Right atrium auricular region (tissue), 2 donors: Measurements from ENCODE around the gene ELOVL5. TPM values are rescaled to one million over a fixed set of nuclear protein-coding genes. Genes with fewer than 3 reads are reported as not detected.
"Not testable (repeated sequence)": the region's sequence is repeated elsewhere in the genome, so short reads cannot be mapped to it uniquely, and the experiment has no call there.

Source experiments
- DNase-seq: peaks from one replicate; pipeline ENCODE4 v3.0.0-alpha.2; 2019; ENCODE audit warnings: low spot score
- H3K27ac ChIP-seq, 2 donors: fragments of 200-600 bp; sonication (generic); 1 replicate in 1 of 2; 2 replicates in 1 of 2; pipeline ENCODE4 v1.5.1; 2016 to 2019
- H3K27me3 ChIP-seq, 2 donors: fragments of 200-600 bp; sonication (generic); one replicate each; pipeline versions ENCODE4 v1.5.1 to v1.6.0; 2017 to 2019
- H3K36me3 ChIP-seq: fragments of 200-600 bp; sonication (generic); one replicate; pipeline ENCODE4 v1.5.1; 2016
- H3K4me1 ChIP-seq, 2 donors: fragments of 200-600 bp; sonication (generic); one replicate each; pipeline versions ENCODE4 v1.5.1 to v1.6.0; 2017 to 2019
- H3K4me3 ChIP-seq, 2 donors: fragments of 200-600 bp; sonication (generic); 1 replicate in 1 of 2; 2 replicates in 1 of 2; pipeline ENCODE4 v1.5.1; 2017 to 2019; ENCODE audit warnings: mild to moderate bottlenecking in 1 of 2, moderate library complexity in 1 of 2
- H3K9me3 ChIP-seq, 2 donors: fragments of 200-600 bp; sonication (generic); one replicate each; pipeline ENCODE4 v1.5.1; 2019
- total RNA-seq, 2 donors: library from RNA; depleted of rRNA; stranded (reverse); fragments of >200 nt; gene quantifications; one replicate each; pipeline ENCODE4 v1.1.0, GENCODE V29; 2016
- TF ChIP-seq, protein P1 (sequence below), 2 donors: fragments of 200-600 bp; sonication (generic); IDR thresholded peaks; one replicate each; pipeline ENCODE4 v1.5.1; 2019; ENCODE audit warnings: antibody characterized with exemption in 2 of 2

ELOVL5 gene
- total RNA-seq, 2 donors from 2014 or later, result 31.2 to 34.9 TPM

DNA sequence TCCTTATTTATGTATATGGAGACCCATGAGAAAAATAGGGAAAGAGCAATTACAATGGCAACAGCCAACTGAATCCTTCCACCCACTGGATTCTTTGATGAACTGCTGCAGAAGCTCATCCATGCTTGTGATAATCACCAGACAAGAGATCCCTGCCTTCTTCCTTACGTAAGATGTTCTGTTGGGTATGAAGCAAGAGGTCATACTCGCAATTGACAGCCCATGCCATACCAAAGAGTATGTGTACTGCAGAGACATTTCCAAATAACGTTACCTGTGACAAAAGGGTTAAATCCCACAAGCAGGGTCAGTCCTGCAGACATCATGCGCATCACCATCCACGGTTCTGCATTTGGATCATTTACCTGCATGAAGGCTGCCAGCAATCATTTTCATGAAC lies 27.8 kb downstream of the ELOVL5 start:
- H3K9me3 ChIP-seq, result no peaks in the 10 kb centered on the region

GRCh38 chr6:53318429-53318828 lies 30.3 kb downstream of the ELOVL5 start:
- H3K36me3 ChIP-seq, result no peaks in the 10 kb centered on the region
- no peak overlapping the region for H3K27ac ChIP-seq
- no peak for DNase-seq
- peaks cover 0 to 40% of the 10 kb centered on the region in 2 donors for H3K4me1 ChIP-seq
- TF ChIP-seq, protein P1, sequence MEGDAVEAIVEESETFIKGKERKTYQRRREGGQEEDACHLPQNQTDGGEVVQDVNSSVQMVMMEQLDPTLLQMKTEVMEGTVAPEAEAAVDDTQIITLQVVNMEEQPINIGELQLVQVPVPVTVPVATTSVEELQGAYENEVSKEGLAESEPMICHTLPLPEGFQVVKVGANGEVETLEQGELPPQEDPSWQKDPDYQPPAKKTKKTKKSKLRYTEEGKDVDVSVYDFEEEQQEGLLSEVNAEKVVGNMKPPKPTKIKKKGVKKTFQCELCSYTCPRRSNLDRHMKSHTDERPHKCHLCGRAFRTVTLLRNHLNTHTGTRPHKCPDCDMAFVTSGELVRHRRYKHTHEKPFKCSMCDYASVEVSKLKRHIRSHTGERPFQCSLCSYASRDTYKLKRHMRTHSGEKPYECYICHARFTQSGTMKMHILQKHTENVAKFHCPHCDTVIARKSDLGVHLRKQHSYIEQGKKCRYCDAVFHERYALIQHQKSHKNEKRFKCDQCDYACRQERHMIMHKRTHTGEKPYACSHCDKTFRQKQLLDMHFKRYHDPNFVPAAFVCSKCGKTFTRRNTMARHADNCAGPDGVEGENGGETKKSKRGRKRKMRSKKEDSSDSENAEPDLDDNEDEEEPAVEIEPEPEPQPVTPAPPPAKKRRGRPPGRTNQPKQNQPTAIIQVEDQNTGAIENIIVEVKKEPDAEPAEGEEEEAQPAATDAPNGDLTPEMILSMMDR (IDR thresholded peaks at IDR 0.05), result no peak
- H3K4me3 ChIP-seq, result no peak overlapping the region
- H3K27me3 ChIP-seq, result no peaks in the 10 kb centered on the region
- no peaks in the 10 kb centered on the region for H3K9me3 ChIP-seq

More for the DNA sequence above, 27.8 kb downstream of the ELOVL5 start:
- peaks cover 0 to 30% of the 10 kb centered on the region in 2 donors for H3K4me1 ChIP-seq
- TF ChIP-seq, protein P1 (IDR thresholded peaks at IDR 0.05), result no peak
- no peak overlapping the region for H3K4me3 ChIP-seq
- no peaks in the 10 kb centered on the region for H3K36me3 ChIP-seq
- no peak overlapping the region for H3K27ac ChIP-seq
- H3K27me3 ChIP-seq, result no peaks in the 10 kb centered on the region
- no peak for DNase-seq

- H3K4me3 ChIP-seq, result no peak overlapping the region
- H3K27ac ChIP-seq, result no peak overlapping the region
- H3K36me3 ChIP-seq, result no peaks in the 10 kb centered on the region
- DNase-seq, result no peak
- no peaks in the 10 kb centered on the region for H3K27me3 ChIP-seq
- H3K9me3 ChIP-seq, result no peaks in the 10 kb centered on the region
- H3K4me1 ChIP-seq, result peaks cover 0 to 39% of the 10 kb centered on the region in 2 donors
- TF ChIP-seq, protein P1 (IDR thresholded peaks at IDR 0.05), result no peak
Observed at GRCh38 chr6:53317861-53318260, 30.9 kb downstream of the ELOVL5 start.

GRCh38 chr6:53317299-53317698 lies 31.5 kb downstream of the ELOVL5 start:
- H3K36me3 ChIP-seq, DNase-seq, H3K27ac ChIP-seq, H3K27me3 ChIP-seq, H3K4me3 ChIP-seq, H3K9me3 ChIP-seq: not testable (repeated sequence)
- peaks cover 0 to 34% of the 10 kb centered on the region in 2 donors for H3K4me1 ChIP-seq

DNA sequence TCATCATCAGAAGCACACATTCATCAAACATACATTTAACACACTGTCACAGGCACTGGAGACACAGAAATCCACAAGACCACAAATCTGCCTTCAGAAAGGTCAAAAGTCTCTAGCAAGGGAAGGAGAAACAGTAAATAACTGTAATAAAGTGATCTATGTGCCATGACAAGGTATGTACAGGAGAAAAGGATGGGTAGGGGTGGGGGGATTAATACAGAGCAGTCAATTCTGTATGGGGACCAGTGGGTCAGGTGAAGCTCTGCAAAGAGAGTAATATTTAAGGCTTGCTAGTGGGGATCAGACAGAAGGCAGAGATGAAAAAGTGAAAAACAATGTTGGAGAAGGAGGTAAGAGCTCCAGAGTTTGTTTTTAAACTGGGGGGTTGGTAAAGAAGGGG lies 32.6 kb downstream of the ELOVL5 start:
- no peak for DNase-seq
- Histone ChIP-seq H3K27ac (no peak overlapping the region), H3K4me3 (no peak overlapping the region), H3K27me3 (no peaks in the 10 kb centered on the region), H3K4me1 (peaks cover 0 to 23% of the 10 kb centered on the region in 2 donors), H3K36me3 (no peaks in the 10 kb centered on the region), H3K9me3 (no peaks in the 10 kb centered on the region)
- TF ChIP-seq, protein P1 (IDR thresholded peaks at IDR 0.05), result no peak

- Histone ChIP-seq H3K4me3 (no peak overlapping the region), H3K27ac (no peak overlapping the region), H3K9me3 (no peaks in the 10 kb centered on the region), H3K4me1 (peaks cover 0 to 28% of the 10 kb centered on the region in 2 donors), H3K36me3 (no peaks in the 10 kb centered on the region), H3K27me3 (no peaks in the 10 kb centered on the region)
- TF ChIP-seq, protein P1 (IDR thresholded peaks at IDR 0.05), result no peak
- no peak for DNase-seq
Observed at GRCh38 chr6:53315086-53315724, 33.5 kb downstream of the ELOVL5 start.
